ENCODE results near the gene RFFL.

DNA sequence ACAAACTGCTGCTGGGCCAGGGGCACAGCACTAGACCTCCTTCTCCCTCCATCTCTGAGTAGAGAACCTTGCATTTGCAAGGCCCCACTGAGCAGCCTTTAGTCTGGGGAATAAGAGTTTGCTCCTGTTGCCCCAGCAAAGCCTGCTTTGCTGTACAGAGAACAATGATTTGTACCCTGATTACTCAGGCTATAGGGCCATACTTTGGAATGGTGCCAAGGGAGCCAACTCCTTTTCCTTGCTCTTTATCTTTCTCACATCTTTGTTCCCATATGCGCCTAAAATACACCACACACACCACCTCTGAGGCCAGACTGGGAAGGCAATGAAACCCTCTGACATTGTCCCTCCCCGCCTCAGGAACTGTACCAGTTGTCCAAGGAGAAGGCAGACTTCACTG is 62.0 kb downstream of the RFFL start:
- TF ChIP-seq, protein P1, sequence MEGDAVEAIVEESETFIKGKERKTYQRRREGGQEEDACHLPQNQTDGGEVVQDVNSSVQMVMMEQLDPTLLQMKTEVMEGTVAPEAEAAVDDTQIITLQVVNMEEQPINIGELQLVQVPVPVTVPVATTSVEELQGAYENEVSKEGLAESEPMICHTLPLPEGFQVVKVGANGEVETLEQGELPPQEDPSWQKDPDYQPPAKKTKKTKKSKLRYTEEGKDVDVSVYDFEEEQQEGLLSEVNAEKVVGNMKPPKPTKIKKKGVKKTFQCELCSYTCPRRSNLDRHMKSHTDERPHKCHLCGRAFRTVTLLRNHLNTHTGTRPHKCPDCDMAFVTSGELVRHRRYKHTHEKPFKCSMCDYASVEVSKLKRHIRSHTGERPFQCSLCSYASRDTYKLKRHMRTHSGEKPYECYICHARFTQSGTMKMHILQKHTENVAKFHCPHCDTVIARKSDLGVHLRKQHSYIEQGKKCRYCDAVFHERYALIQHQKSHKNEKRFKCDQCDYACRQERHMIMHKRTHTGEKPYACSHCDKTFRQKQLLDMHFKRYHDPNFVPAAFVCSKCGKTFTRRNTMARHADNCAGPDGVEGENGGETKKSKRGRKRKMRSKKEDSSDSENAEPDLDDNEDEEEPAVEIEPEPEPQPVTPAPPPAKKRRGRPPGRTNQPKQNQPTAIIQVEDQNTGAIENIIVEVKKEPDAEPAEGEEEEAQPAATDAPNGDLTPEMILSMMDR (conservative IDR thresholded peaks at IDR 0.05; ENCODE audit: low read depth, low read length) = no peak
- no peak for TF ChIP-seq EZH2 (IDR thresholded peaks at IDR 0.05; ENCODE audit: low read length, unreplicated experiment)

All from PC-3 (cell line).